NB4 (cell line): ENCODE measurements around the gene ATG13.

ENCODE experiments used
- DNase-seq: peaks from one replicate; pipeline ENCODE4 v3.0.0; 2010; ENCODE audit warnings: low read depth
- H3K4me3 ChIP-seq: one replicate; pipeline ENCODE4 v1.5.1; 2011; ENCODE audit warnings: mild to moderate bottlenecking, low read depth, low read length, moderate library complexity
- CTCF ChIP-seq: IDR thresholded peaks from one replicate; pipeline ENCODE4 v1.5.1; 2012; ENCODE audit warnings: low read depth, low read length
- MAX ChIP-seq: IDR thresholded peaks from 2 replicates; pipeline ENCODE4 v1.6.1; 2011; ENCODE audit warnings: low read depth, low read length
- MYC ChIP-seq: IDR thresholded peaks from 2 replicates; pipeline ENCODE4 v1.6.1; 2011; ENCODE audit warnings: low read depth, low read length
- POLR2A ChIP-seq: IDR thresholded peaks from 2 replicates; pipeline ENCODE4 v1.6.1; 2011; ENCODE audit warnings: mild to moderate bottlenecking; ENCODE audit not compliant: insufficient read length; ENCODE audit errors: extremely low read depth

The ATG13 gene

GRCh38 chr11:46628961-46629360, 11.6 kb downstream of the ATG13 start:
- TF ChIP-seq CTCF, result no peak
- no peak for TF ChIP-seq POLR2A
- no peak for DNase-seq
- no peak overlapping the region for H3K4me3 ChIP-seq

DNA sequence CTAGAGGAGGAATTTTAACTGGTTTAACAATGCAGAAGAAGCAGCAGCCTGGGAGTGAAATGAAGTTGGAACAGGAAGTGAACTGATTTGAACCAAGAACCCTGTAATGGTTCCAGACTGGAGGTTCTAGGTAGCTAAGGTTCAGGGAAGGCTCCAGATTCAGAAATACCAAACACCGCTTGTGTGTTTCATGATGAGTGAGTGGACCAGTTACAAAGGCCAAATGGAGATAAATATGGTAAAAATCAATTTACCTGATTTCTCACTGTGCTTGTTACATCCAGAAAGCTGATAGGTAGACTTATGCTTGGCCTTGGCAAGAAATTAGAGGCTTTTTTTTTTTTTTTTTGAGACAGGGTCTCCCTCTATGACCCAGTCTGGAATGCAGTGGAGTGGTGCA, 12.9 kb downstream of the ATG13 start:
- no peak for DNase-seq
- no peak overlapping the region for H3K4me3 ChIP-seq
- no peak for TF ChIP-seq MAX
- no peak for TF ChIP-seq CTCF
- TF ChIP-seq POLR2A, result no peak
- no peak for TF ChIP-seq MYC

GRCh38 chr11:46631676-46632075, 14.3 kb downstream of the ATG13 start:
- no peak for DNase-seq
- no peak overlapping the region for H3K4me3 ChIP-seq
- TF ChIP-seq MAX (no peak), POLR2A (no peak), MYC (no peak), CTCF (no peak)

- H3K4me3 ChIP-seq, result no peak overlapping the region
- no peak for DNase-seq
- no peak for TF ChIP-seq MAX
- no peak for TF ChIP-seq MYC
- no peak for TF ChIP-seq POLR2A
- TF ChIP-seq CTCF, result no peak
Observed at GRCh38 chr11:46632502-46632901, 15.1 kb downstream of the ATG13 start.

- peak; percentile 64 for DNase-seq
- no peak overlapping the region for H3K4me3 ChIP-seq
- TF ChIP-seq CTCF (no peak), MAX (no peak)
Observed at GRCh38 chr11:46633291-46634217, 16.2 kb downstream of the ATG13 start.
